Measurements from ENCODE around the gene RABGGTA.

RABGGTA gene

DNA sequence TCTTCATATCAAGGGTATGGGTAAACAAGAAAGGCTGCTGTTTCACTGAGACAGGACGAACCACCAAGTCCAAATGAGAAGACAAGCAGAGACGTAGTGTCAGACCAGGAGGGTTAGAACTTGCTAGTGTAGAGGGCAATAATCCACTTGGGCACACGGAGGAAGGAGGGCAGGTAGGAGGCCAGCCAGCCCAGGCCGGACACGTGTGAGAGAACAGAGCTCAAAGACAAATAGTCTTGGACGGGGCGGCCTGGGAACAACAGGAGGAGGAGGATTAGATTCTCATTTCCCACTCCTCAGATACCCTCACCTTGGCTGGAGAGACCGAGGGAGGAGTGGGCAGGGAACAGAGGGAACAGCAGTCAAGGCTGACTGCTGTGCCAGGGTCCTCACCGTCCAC lies 19.3 kb upstream of the RABGGTA start:
- no peak for TF ChIP-seq FOXP2 (optimal IDR thresholded peaks at IDR 0.05; ENCODE audit: borderline replicate concordance, extremely low read depth, extremely low read length, insufficient read depth)
- no peak for TF ChIP-seq SIN3A (IDR thresholded peaks at IDR 0.05; ENCODE audit: borderline replicate concordance, insufficient read depth, low read length)
- TF ChIP-seq TAF1 (IDR thresholded peaks at IDR 0.05; ENCODE audit: borderline replicate concordance, insufficient read depth, low read length), result no peak
- TF ChIP-seq POLR2AphosphoS5 (IDR thresholded peaks at IDR 0.05; ENCODE audit: low read depth, low read length), result no peak
- TF ChIP-seq, protein P1, sequence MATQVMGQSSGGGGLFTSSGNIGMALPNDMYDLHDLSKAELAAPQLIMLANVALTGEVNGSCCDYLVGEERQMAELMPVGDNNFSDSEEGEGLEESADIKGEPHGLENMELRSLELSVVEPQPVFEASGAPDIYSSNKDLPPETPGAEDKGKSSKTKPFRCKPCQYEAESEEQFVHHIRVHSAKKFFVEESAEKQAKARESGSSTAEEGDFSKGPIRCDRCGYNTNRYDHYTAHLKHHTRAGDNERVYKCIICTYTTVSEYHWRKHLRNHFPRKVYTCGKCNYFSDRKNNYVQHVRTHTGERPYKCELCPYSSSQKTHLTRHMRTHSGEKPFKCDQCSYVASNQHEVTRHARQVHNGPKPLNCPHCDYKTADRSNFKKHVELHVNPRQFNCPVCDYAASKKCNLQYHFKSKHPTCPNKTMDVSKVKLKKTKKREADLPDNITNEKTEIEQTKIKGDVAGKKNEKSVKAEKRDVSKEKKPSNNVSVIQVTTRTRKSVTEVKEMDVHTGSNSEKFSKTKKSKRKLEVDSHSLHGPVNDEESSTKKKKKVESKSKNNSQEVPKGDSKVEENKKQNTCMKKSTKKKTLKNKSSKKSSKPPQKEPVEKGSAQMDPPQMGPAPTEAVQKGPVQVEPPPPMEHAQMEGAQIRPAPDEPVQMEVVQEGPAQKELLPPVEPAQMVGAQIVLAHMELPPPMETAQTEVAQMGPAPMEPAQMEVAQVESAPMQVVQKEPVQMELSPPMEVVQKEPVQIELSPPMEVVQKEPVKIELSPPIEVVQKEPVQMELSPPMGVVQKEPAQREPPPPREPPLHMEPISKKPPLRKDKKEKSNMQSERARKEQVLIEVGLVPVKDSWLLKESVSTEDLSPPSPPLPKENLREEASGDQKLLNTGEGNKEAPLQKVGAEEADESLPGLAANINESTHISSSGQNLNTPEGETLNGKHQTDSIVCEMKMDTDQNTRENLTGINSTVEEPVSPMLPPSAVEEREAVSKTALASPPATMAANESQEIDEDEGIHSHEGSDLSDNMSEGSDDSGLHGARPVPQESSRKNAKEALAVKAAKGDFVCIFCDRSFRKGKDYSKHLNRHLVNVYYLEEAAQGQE (IDR thresholded peaks at IDR 0.05; ENCODE audit: insufficient read depth in 1 of 2, low read depth in 2 of 2, low read length in 2 of 2), result no peak

DNA sequence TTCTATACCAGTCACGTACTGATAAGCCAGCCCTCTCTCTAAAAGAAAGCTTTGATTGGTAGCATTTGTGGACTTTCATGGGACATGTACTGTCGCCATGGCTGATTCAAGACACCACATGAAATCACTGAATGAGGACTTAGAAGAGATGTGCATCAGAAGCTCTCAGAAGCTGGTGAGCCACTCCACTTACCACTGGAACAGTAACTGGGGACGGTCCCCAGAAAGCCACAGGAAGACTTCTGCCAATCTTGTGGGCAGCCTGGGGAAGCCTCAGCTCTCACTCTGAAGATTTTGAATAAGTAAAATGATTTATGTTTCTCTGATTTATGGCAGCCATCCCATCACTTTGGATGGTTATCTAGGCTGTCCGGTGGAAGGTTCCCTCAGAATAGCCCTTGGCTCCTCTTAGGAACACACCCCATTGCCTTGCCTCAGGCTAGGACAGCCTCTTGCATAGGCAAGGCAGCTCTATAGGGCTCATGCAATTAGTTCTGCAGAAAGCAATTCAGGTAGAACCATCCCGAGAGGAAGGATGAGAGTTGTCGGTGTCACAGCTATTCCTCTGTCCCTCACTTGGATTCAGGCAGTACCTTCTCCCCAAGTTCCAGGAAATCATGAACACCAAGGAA lies 18.4 kb upstream of the RABGGTA start:
- TF ChIP-seq, protein P1 (IDR thresholded peaks at IDR 0.05; ENCODE audit: insufficient read depth in 1 of 2, low read depth in 2 of 2, low read length in 2 of 2), result no peak
- TF ChIP-seq POLR2AphosphoS5 (IDR thresholded peaks at IDR 0.05; ENCODE audit: low read depth, low read length) (no peak), FOXP2 (optimal IDR thresholded peaks at IDR 0.05; ENCODE audit: borderline replicate concordance, extremely low read depth, extremely low read length, insufficient read depth) (no peak), SIN3A (IDR thresholded peaks at IDR 0.05; ENCODE audit: borderline replicate concordance, insufficient read depth, low read length) (no peak)

DNA sequence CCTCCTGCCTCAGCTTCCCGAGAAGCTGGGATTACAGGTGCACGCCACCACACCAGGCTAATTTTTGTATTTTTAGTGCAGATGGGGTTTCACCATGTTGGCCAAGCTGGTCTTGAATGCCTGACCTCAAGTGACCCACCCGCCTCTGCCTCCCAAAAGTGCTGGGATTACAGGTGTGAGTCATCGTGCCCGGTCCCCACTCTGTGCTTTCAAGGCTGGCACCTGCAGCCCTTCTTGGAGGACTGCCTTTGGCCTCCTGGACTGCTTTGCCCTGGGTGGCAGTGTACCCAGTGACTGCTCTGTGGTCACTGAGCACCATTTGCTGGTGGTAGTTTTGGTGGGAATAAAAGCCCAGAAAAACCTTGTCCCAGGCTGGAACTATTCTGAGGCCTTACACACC lies 15.6 kb upstream of the RABGGTA start:
- TF ChIP-seq, protein P1 (IDR thresholded peaks at IDR 0.05; ENCODE audit: insufficient read depth in 1 of 2, low read depth in 2 of 2, low read length in 2 of 2), result no peak
- TF ChIP-seq POLR2AphosphoS5 (IDR thresholded peaks at IDR 0.05; ENCODE audit: low read depth, low read length), result no peak
- no peak for TF ChIP-seq SIN3A (IDR thresholded peaks at IDR 0.05; ENCODE audit: borderline replicate concordance, insufficient read depth, low read length)
- TF ChIP-seq FOXP2 (optimal IDR thresholded peaks at IDR 0.05; ENCODE audit: borderline replicate concordance, extremely low read depth, extremely low read length, insufficient read depth), result no peak
- TF ChIP-seq TAF1 (IDR thresholded peaks at IDR 0.05; ENCODE audit: borderline replicate concordance, insufficient read depth, low read length), result no peak

DNA sequence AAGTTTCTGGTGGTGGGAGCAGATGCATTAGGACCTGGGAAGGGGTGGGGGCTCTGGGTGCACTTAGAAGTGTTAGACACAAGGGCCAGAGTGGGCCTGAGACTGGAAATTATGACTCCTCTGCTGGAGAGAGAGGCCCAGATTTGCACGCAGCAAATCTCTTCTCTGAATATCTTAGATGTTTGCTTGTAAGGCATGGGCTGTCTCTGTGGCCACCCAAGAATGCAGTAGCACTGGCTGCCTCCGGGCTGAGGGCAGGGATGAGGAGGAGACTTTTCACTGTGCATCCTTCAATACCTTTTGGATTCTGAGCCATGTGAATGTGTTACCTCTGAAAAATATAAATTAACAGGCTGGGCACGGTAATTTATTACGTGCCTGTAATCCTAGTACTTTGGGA lies 14.0 kb upstream of the RABGGTA start:
- no peak for TF ChIP-seq SIN3A (IDR thresholded peaks at IDR 0.05; ENCODE audit: borderline replicate concordance, insufficient read depth, low read length)
- TF ChIP-seq FOXP2 (optimal IDR thresholded peaks at IDR 0.05; ENCODE audit: borderline replicate concordance, extremely low read depth, extremely low read length, insufficient read depth), result no peak
- TF ChIP-seq POLR2AphosphoS5 (IDR thresholded peaks at IDR 0.05; ENCODE audit: low read depth, low read length), result no peak
- TF ChIP-seq TAF1 (IDR thresholded peaks at IDR 0.05; ENCODE audit: borderline replicate concordance, insufficient read depth, low read length), result no peak
- TF ChIP-seq, protein P1 (IDR thresholded peaks at IDR 0.05; ENCODE audit: insufficient read depth in 1 of 2, low read depth in 2 of 2, low read length in 2 of 2), result no peak

Data from PFSK-1 (cell line).